ENCODE results near the gene CDH26.

- TF ChIP-seq CTCF (IDR thresholded peaks at IDR 0.05) (no peak), POLR2A (IDR thresholded peaks at IDR 0.05) (no peak)
These were observed 37.9 kb downstream of the CDH26 start for GRCh38 chr20:59996108-59996507.

All from esophagus squamous epithelium (tissue), 4 donors.